K562 (cell line): ENCODE data around the gene GPR153. TPM values are rescaled to one million over a fixed set of nuclear protein-coding genes. Genes with fewer than 3 reads are reported as not detected.

ENCODE experiments used
- CREB1 ChIP-seq, 2 experiments: sonication (generic) in 1 of 2; formaldehyde crosslinking in 1 of 2; IDR thresholded peaks; 2 replicates each; pipeline versions ENCODE4 v1.6.1 to v1.8.0; 2012 to 2022; ENCODE audit warnings: inconsistent platforms in 1 of 2, mild to moderate bottlenecking in 1 of 2, missing genetic modification reagents in 1 of 2, moderate library complexity in 1 of 2
- CXXC5 ChIP-seq: fragments of 250-450 bp; sonication (Bioruptor Pico); IDR thresholded peaks from 2 replicates; pipeline ENCODE4 v1.8.0; 2022; ENCODE audit warnings: inconsistent platforms, mild to moderate bottlenecking, moderate library complexity
- EP400 ChIP-seq: fragments of 450-650 bp; IDR thresholded peaks from 2 replicates; pipeline ENCODE4 v1.6.1; 2017; ENCODE audit warnings: antibody characterized with exemption, mild to moderate bottlenecking, moderate library complexity
- HDAC6 ChIP-seq: IDR thresholded peaks from 2 replicates; pipeline ENCODE4 v1.6.1; 2012; ENCODE audit warnings: low read depth, mild to moderate bottlenecking, control low read depth, inconsistent platforms, low read length, moderate library complexity
- HMG20B ChIP-seq: fragments of 250-450 bp; sonication (Bioruptor Pico); IDR thresholded peaks from 2 replicates; pipeline ENCODE4 v1.5.0; 2021; ENCODE audit warnings: mild to moderate bottlenecking
- TAF1 ChIP-seq: IDR thresholded peaks from 2 replicates; pipeline ENCODE4 v1.6.1; 2011; ENCODE audit warnings: mild to moderate bottlenecking, low read length, moderate library complexity; ENCODE audit not compliant: insufficient read depth, control insufficient read depth, severe bottlenecking; ENCODE audit errors: extremely low read depth
- U2AF1 ChIP-seq: fragments of 200-400 bp; formaldehyde crosslinking; optimal IDR thresholded peaks from 2 replicates; pipeline ENCODE3; 2017; ENCODE audit warnings: mild to moderate bottlenecking, low read depth, low read length, moderate library complexity
- ZNF217 ChIP-seq: sonication (generic); formaldehyde crosslinking; IDR thresholded peaks from 2 replicates; pipeline ENCODE4 v1.8.0; 2022; ENCODE audit warnings: mild to moderate bottlenecking, missing genetic modification reagents
- ZNF76 ChIP-seq: fragments of 250-450 bp; sonication (Bioruptor Pico); IDR thresholded peaks from 2 replicates; pipeline ENCODE4 v1.4.0; 2020; ENCODE audit warnings: mild to moderate bottlenecking, moderate library complexity, borderline replicate concordance
- polyA plus RNA-seq, 8 experiments: library from polyadenylated mRNA; depleted of rRNA in 4 of 8; stranded (reverse) in 5 of 8; unstranded in 3 of 8; fragments of >200 nt; fragmentation: Nextera tagmentation in 2 of 8; fragmentation: Illumina TruSeq in 1 of 8; extraction: Ambion mirVana in 2 of 8; extraction: Trizol in 1 of 8; gene quantifications; 2 replicates each; pipeline versions ENCODE4 v1.2.1 to v1.2.3, GENCODE V29; 2011 to 2014; ENCODE audit warnings: inconsistent platforms in 1 of 8, missing spikeins in 1 of 8
- total RNA-seq, 7 experiments: library from RNA; depleted of rRNA in 6 of 7; stranded (reverse); fragments of >200 nt in 6 of 7; fragmentation: Illumina TruSeq in 2 of 7; extraction: Trizol in 2 of 7; gene quantifications; 2 replicates each; pipeline versions ENCODE4 v1.2.1 to v1.2.3, GENCODE V29; 2011 to 2021; ENCODE audit warnings: low replicate concordance in 1 of 7
- TF ChIP-seq, protein P1 (sequence below): fragments of 200-600 bp; sonication (generic); IDR thresholded peaks from one replicate; pipeline ENCODE4 v1.6.1; 2012; ENCODE audit warnings: mild to moderate bottlenecking, low read depth, low read length, inconsistent platforms

Gene GPR153
- total and polyA plus RNA-seq, 9 of the 15 experiments (the other 6 are each of a cell fraction or from before 2014, with no cell fraction given), result 0.01 to 1.5 (median 0.51) TPM

DNA sequence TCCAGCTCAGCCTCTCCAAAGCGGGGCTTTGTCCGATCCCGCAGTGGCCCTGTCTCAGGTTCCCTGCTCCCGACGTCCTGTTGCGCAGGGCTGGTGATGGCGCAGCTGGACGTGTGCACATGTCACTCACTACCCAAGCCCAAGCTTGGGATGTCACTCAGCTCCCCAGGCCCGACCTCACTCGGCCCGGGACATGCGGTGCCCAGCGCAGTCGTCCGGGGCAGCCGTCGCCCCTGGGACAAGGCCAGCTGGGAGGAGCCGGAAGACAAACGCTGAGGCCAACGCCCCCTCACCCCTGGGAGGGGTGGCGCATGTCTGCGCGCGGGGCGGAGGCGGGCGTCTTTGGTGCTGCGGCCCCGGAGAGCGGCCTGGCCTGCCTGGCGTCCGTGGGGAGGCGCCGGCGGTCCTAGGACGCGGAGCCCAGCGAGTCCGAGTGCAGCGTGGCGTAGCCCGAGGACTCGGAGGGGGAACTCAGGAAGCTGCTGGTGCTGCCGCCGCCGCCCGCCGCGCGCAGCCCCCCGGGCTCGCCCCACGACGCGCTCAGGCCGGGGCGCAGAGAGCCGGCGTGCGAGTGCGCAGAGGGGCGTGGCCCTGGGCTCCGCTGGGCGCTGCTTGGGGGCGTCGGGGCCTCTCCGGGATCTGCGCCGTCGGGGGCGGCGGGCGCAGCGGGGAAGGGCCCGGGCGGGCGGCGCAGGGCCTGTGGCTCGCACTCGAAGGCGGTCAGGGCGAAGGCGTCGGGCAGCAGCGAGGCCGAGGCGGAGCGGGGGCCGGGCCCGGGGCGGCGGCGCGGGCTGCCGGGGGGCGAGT, 11.8 kb downstream of the GPR153 start (continued):
- TF ChIP-seq, protein P1, sequence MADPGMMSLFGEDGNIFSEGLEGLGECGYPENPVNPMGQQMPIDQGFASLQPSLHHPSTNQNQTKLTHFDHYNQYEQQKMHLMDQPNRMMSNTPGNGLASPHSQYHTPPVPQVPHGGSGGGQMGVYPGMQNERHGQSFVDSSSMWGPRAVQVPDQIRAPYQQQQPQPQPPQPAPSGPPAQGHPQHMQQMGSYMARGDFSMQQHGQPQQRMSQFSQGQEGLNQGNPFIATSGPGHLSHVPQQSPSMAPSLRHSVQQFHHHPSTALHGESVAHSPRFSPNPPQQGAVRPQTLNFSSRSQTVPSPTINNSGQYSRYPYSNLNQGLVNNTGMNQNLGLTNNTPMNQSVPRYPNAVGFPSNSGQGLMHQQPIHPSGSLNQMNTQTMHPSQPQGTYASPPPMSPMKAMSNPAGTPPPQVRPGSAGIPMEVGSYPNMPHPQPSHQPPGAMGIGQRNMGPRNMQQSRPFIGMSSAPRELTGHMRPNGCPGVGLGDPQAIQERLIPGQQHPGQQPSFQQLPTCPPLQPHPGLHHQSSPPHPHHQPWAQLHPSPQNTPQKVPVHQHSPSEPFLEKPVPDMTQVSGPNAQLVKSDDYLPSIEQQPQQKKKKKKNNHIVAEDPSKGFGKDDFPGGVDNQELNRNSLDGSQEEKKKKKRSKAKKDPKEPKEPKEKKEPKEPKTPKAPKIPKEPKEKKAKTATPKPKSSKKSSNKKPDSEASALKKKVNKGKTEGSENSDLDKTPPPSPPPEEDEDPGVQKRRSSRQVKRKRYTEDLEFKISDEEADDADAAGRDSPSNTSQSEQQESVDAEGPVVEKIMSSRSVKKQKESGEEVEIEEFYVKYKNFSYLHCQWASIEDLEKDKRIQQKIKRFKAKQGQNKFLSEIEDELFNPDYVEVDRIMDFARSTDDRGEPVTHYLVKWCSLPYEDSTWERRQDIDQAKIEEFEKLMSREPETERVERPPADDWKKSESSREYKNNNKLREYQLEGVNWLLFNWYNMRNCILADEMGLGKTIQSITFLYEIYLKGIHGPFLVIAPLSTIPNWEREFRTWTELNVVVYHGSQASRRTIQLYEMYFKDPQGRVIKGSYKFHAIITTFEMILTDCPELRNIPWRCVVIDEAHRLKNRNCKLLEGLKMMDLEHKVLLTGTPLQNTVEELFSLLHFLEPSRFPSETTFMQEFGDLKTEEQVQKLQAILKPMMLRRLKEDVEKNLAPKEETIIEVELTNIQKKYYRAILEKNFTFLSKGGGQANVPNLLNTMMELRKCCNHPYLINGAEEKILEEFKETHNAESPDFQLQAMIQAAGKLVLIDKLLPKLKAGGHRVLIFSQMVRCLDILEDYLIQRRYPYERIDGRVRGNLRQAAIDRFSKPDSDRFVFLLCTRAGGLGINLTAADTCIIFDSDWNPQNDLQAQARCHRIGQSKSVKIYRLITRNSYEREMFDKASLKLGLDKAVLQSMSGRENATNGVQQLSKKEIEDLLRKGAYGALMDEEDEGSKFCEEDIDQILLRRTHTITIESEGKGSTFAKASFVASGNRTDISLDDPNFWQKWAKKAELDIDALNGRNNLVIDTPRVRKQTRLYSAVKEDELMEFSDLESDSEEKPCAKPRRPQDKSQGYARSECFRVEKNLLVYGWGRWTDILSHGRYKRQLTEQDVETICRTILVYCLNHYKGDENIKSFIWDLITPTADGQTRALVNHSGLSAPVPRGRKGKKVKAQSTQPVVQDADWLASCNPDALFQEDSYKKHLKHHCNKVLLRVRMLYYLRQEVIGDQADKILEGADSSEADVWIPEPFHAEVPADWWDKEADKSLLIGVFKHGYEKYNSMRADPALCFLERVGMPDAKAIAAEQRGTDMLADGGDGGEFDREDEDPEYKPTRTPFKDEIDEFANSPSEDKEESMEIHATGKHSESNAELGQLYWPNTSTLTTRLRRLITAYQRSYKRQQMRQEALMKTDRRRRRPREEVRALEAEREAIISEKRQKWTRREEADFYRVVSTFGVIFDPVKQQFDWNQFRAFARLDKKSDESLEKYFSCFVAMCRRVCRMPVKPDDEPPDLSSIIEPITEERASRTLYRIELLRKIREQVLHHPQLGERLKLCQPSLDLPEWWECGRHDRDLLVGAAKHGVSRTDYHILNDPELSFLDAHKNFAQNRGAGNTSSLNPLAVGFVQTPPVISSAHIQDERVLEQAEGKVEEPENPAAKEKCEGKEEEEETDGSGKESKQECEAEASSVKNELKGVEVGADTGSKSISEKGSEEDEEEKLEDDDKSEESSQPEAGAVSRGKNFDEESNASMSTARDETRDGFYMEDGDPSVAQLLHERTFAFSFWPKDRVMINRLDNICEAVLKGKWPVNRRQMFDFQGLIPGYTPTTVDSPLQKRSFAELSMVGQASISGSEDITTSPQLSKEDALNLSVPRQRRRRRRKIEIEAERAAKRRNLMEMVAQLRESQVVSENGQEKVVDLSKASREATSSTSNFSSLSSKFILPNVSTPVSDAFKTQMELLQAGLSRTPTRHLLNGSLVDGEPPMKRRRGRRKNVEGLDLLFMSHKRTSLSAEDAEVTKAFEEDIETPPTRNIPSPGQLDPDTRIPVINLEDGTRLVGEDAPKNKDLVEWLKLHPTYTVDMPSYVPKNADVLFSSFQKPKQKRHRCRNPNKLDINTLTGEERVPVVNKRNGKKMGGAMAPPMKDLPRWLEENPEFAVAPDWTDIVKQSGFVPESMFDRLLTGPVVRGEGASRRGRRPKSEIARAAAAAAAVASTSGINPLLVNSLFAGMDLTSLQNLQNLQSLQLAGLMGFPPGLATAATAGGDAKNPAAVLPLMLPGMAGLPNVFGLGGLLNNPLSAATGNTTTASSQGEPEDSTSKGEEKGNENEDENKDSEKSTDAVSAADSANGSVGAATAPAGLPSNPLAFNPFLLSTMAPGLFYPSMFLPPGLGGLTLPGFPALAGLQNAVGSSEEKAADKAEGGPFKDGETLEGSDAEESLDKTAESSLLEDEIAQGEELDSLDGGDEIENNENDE, result no peak
- no peak; the same call in 1 of the 2 replicates for TF ChIP-seq CXXC5 (CRISPR knock-in tag)
- TF ChIP-seq HMG20B (CRISPR knock-in tag), result no peak
- peak; percentile 48; the same call in 1 of the 2 replicates for TF ChIP-seq HDAC6
- no peak for TF ChIP-seq ZNF76 (CRISPR knock-in tag)
- no peak for TF ChIP-seq CREB1 (IDR thresholded peaks at IDR 0.05)
- no peak for TF ChIP-seq CREB1 (CRISPR knock-in tag; IDR thresholded peaks at IDR 0.05)
- TF ChIP-seq U2AF1, result peak; percentile 36
- TF ChIP-seq EP400, result no peak
- no peak for TF ChIP-seq TAF1
- no peak for TF ChIP-seq ZNF217 (CRISPR knock-in tag)
